HG03039 (cell line): ENCODE data around the gene SH2D6.
"Not testable (repeated sequence)": the region's sequence is repeated elsewhere in the genome, so short reads cannot be mapped to it uniquely, and the experiment has no call there.

Experiments used
- ATAC-seq: cut with Tn5 transposase; IDR thresholded peaks from one replicate; pipeline ENCODE4 v1.9.1; 2021; ENCODE audit warnings: mild to moderate bottlenecking, moderate library complexity; ENCODE audit not compliant: unreplicated experiment

Gene SH2D6

DNA sequence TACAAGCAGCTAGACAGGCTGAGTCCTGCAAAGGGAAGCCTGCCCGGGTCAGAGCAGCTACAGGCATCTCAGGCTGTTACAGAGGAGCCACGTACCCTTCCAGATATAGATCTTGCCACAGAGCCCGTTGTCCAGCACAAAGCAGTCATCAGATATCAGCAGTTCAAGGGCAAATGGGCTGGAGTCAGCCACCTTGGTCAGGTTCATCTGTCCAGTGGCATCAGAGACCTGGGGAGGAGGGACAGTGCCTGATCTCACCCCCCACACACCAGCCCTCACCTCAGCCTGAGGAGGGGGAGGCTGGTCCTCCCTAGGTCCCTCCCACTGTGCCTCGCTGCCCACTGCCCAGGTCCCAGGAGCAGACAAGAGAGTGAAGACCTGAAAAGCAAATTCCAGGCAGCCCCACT is 20.6 kb upstream of the SH2D6 start:
- ATAC-seq: no peak

DNA sequence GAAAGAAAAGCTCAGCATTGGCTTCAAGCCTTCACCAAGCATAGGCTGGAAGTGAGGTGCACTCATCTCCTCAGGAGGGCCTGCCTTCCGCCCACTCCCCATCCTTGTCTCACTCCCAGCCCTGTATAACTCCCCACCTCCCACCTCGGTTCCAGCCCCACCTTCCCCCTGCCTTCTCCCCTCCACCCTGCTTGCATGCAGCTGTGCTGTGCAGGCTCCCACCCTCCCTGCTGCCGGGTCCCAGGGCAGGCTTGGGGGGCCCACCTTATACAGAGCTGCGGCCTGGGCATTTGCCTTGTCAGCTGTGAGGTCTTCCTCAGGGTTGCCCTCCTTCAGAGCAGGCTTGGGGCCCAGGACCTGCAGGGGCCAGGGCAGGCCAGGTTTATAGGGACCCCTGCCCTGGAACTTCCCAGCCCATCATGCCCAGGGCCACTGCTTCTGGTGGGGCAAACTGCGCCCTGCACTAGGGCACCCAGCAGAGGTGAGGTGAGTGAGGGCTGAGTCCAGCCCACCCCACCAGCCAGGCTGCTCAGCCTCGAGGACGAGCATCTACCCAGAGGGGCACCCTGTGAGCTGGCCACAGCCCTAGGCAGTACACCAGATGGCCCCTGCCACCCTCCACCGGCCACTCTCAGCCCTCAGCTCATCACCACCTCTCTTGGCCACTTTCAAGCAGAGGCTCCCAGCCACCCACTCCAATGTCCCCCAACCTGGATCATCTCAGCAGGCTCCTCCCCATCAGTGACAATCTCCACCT is 19.9 kb upstream of the SH2D6 start:
- no peak for ATAC-seq

DNA sequence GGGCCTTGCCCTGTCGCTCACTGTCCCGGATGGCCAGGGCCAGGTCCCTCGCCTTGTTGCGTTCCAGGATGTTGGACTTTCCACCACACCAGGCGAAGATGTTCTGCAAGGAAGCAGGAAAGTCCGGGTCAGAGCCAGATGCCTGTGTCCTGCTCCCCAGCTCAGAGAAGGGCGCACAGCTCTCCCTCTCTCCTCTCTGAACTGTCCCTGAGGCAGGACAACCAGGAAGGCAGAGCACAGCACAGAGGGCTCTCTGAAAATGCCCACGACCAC is 19.4 kb upstream of the SH2D6 start:
- ATAC-seq: no peak

DNA sequence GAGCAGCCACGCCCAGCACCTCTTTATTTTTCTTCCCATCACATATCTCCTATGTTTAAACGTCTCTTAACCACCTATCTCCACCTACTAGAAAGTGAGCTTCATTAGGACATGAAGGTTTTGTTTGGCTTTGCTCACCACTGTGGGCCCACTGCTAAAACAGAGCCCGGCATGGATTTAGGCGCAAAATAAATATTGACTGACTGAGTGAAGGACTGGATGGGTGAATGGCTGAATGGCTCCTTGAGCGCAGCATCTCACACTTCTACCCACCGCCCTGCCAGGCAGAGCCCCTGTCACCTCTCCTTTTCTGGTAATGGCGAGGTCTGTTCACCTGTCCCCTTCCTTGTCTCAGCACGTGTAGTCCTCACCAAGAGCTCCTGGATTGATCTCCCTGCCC is 18.5 kb upstream of the SH2D6 start:
- no peak for ATAC-seq

DNA sequence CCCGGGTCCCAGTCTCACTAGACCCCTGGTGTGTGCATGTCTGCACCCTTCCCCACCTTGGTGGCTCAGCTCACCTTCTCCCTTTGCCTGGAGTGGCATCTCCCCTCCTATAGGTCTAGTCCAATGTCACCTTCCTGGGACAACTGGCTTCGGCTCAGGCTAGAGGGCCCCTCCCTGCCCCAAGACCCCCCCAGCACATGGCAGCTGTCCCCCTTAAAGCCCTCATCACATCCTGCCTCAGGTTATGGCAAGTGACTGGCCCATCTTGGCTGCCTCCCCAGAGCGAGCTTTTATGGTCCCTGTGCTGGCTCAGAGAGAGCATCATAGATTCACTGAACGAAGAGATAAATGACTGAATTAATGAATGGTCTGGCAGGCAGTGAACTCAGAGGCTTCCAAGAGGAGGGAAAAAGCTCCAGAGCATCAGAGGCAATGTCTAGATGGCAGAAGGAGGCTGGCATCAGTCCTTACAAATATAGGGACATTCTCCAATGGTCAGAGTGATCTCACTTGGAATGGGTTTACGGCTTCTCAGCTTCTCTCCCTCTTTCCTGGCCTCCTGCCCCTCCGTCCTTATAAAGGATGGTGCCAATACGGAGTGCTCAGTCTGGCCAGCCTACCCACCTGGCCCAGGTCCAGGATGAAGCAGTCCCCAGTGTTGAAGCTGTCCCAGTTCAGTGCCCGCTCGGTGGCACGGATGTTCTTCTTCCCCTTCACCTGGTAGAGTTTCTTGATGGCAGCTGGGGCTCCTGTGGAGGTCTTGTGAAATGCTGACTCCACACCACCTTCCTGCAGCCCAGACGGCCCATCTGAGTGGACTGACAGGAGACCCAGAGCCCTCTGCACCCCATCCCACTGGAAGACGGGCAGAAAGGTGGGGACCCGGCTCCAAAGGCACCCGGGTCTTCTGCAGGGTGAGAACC is 17.7 kb upstream of the SH2D6 start:
- ATAC-seq: no peak

DNA sequence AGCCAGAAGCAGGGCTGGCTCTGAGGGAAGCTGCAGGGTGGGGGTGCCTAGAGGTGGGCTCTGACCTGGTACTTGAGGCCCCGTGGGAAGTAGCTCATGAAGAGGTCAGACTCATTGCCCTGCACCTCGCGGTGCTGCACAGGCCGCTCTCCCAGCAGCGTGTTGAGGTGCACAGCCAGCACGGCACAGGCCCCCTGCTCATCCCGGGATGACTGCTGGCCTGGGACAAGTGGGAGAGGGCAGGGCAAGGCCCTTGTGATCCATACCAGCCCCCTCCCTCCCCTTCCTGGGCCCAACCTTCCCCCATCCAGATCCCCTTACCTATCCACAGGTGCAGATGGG is 17.1 kb upstream of the SH2D6 start:
- no peak for ATAC-seq

DNA sequence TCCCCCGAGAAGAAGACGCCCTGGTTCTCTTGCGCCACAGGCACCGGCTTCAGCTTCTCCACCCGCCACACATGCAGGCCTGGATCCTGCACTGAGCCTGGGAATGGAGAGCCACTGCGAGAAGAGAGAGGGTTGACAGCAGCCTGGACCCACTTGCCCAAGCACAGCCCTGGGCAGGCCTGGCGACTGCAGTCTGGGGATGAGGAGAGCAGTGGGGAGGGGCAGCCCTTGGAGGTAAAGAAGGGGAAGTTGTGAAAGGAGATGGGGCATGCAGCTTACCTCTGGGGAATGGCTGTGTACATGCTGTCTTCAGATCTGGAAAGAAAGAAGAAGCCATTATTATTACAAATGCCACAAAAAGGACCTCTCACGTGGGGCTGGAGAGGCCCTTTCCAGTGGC is 16.7 kb upstream of the SH2D6 start:
- ATAC-seq: no peak

DNA sequence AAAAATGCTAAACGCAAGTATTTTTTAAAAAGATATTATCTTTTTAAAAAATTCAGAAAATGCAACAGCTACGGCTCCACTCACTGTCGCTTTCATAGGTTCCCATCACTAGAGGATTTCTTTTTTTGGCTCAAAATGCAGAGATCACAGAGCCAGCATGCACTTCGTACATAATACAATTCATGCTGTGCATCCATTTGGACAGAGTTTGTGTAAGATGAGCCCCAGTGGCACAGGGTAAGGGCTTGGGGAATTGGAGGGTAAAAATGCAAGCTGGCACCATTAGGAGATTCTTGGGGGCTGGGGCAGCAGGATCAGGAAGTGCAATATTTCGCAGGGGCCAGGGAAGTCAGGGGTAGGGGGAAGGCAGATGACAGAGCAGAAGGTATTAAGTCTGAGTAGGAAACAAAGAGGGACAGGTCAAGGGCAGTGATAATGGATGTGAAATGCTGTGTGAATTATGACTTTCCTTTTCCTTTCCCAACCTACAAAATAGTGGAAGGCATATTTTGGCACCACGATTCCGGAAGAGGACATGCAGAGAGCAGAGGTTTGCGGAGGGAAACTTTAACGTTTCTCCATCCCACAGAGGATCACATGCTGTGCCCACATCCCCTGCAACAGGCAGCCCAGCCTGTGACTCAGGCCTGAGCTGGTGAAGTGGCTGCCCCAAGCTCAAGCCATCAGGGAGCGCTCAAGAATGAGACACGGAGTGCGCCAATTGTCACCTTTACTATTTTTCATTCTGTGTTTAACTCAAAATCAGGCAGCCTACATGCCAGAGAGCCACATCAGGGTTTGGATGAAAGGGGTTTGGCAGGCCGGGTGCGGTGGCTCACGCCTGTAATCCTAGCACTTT is 13.1 kb upstream of the SH2D6 start:
- no peak for ATAC-seq

DNA sequence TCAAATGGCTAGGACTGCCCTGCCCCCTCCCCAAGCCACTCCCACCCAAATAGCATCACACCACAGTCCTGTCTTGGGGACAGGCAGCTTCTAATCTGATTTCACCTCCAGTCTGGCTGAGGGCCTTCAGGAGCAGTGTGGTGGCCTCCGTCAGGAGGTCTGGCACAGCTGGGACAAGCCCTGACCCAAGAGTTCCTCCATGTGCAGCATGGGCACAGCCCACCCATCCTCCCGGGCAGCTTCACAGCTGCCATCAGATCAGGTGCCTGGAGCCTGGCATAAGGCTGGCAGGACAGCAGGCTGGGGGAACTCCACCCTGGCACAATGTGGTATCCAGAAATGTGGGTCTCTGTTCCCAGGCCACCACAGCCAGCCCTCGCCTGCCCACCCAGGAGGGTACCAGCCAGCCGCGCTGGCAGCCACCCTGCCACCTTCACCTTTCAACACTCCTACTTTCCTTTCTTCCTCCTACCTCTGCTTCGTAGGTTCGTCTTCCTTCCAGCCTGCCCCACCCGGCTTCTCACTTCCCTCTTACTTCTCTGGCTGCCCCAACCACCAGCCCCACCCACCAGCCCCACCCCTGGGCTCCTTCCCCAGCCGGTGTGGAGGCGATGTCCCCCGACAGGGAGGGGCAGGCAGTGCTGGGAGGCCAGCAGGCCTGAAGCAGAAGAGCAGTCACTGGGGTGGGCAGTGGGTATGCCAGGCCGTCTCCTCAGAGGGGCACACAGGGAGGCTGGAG is 8.5 kb upstream of the SH2D6 start, which contains the start of gene CAPG:
Gene CAPG, minus strand, starts transcription at position 522 of the 739 bp plus-strand sequence. CDS start 8,221 bp downstream, outside the sequence.
- peak; percentile 43 for ATAC-seq

DNA sequence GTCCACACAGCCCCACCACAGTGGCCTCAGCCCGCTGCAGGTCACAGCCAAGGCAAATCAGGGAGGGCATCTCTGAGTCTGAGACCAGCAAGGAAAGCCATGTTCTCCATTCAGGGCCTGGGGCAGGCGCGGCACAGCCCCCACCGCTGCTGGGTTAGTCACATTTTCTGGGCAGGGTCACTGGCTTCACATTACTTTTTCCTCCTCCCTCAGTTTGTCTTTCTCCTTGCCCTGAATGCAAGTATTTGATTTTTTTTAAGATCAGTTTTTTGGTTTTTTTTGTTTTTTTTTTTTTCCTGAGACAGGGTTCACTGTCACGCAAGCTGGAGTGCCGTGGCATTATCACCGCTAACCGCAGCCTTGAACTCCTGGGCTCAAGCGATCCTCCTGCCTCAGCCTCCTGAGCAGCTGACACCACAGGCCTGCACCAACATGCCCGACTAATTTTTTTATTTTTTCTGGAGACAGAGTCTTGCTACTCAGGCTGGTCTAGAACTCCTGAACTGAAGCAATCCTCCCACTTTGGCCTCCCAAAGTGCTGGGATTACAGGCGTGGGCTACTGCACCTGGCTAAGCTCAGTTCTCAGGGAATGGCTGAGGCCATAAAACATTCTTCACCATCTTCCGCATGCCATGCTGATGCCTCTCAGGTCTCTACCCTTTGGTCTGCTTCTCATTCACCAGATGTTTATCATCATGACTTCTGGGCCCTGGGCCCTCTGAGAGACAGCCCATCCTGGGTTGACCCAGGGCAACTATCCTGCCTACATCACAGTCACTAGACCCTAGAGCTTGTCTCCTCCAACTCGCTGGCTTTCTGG is 7.7 kb upstream of the SH2D6 start:
- ATAC-seq: no peak

DNA sequence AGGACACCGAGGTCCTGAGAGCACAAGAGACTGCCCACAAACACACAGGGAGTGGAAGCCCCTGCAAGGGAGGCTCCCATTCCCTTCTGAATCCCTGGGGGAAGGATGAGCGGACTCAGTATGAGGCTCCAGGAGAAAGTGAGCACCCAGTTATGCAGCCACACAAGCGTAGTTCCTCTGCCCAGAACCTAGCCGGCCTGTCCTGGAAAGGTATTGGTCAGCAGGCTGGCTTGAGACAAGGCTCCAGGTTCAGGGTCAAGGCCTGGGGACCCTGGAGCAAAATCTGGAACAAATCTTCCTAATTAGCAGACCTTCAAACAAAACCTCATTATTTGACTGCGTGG is 7.1 kb upstream of the SH2D6 start:
- no peak for ATAC-seq

DNA sequence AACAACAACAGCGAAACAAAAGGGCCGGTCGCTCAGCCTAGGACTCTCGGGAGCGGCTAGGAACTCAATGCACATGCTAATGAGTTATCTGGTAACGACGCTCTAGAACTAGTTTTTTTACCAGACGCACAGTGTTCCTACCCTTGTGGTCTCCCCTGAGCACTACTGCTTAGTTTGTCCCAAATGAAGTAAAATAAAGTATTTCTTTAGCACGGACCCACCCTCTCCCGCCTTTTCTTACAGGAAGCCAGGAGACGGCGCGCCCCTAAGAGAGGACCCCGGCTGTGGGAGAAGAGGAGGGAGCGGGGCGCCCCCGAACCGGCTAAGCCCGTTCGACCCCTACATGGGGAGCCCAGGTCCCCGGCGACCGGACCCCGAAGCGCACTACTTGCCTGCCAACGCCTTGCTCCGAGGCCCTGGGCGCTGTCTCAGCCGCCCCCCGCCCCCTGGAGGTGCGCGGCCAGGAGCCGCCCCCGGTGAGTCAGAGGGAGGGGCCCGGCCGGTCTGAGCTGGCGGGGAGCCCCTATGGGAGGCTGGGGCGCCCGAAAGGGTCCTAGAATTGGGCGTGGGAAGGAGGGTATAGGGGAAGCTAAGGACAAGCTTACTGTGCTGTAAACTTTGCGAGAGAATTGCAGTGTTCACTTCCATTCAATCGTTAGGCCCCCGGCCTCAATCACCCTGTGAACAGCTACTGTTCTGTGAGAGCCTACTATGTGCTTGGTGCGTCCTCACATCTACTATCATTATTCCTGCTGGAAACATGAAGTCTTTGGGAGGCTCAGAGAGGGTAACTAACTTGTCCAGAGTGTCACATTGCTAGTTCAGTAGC is 4.7 kb upstream of the SH2D6 start:
- no peak for ATAC-seq

DNA sequence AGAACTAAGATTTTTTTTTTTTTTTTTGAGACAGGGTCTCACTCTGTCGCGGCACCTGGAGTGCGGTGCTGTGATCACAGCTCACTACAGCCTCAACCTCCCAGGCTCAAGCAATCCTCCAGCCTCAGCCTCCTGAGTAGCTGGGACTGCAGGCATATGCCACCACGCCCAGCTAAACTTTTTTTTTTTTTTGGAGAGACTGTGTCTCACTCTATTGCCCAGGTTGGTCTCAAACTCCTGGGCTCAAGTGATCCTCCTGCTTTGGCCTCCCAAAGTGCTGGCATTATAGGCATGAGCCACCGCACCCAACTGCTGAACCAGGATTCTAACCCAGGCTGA is 4.1 kb upstream of the SH2D6 start:
- not testable (repeated sequence) for ATAC-seq

DNA sequence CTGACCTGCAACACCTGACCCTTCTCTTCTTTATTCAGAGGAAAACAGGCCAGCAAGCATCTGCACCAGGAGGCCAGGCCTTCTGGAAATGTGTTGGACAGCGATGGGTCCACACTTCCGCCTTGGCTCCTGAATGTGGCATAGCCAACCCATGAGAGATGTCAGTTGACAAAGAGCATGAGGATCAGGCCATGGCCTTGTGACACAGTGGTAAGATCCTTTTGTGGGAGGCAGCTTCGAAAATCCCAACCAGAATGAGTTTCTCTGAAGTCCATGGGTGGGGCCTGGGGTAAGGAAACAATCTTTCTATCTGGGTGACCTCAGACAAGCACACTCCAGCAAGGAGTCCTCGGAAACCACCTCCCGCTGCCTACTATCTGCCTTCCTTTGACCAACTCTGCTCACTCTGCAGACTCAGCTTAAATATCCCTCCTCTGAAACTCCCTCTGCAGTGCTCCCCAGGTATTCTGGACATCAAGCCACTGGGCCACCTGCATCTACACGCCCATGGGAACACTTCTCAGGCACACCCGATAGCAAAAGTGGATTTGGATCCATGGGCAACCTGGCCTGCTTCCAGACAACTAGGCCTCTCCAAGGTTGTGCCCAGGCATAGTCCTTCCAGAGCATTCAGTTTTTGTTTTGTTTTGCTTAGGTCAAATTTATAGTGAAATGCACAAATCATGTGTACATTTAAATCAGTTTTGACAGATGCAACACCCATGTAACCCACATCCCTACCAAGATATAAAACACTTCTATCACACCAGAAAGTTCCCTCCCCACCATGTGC is 3.6 kb upstream of the SH2D6 start:
- ATAC-seq: no peak

DNA sequence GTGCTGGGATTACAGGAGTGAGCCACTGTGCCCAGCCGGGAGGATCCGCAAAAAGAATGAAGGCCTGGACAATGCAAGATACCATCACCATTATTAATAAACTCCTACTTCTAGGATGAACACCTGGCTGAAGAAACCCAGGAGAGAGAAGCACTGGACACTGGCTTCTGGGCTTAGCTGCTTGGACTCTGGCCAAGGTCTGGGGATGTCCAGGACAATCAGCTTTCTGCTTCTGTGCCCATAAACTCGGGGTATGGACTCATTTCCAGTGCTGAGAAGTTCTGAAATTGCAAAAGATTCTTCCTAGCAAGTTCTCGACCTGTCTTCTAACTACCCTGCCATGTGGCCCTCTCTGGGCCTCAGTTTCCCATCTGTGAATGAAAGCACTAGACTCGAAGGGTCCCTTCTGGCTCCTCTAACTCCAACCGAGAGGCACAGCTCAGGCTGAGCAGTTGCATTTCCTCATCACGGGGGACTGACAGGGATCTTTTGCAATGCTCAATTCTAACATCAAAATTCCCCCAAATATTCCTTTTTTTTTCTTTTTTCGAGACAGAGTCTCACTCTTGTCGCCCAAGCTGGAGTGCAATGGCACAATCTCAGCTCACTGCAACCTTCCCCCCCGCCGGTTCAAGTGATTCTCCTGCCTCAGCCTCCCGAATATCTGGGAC is 2.4 kb upstream of the SH2D6 start:
- ATAC-seq: no peak

DNA sequence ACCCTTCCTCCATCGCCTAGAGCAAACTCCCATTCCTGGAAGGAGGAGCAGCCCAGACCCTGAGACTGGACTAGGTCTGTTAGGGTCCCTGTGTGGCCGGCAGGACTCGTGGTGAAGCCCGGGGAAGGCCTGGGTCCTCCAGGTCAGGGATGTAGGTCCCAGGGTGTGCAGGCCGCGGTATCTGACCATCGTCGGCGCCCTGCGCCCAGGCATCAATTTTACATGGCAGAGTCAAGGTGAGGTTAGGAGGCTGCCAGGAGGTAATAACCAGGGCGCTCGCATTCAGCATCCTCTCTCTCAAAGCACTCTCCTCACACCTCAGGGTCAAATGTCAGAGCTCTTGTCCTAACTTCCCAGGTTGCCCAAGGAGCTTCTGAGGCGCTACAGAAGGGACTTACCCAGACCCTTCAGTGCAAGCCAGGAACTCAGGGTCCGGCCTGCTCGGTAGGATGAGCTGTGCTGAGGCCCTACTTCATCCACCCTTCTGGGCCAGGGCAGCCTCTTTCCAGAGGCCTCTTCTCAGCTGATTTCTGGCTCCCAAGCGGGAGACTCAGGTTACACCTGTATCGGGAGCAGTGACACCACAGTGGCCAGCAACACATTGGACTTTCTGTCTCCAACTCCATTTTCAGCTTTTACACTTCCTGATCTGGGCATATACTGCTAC is 628 bp downstream of the SH2D6 start:
- peak; percentile 2 for ATAC-seq

DNA sequence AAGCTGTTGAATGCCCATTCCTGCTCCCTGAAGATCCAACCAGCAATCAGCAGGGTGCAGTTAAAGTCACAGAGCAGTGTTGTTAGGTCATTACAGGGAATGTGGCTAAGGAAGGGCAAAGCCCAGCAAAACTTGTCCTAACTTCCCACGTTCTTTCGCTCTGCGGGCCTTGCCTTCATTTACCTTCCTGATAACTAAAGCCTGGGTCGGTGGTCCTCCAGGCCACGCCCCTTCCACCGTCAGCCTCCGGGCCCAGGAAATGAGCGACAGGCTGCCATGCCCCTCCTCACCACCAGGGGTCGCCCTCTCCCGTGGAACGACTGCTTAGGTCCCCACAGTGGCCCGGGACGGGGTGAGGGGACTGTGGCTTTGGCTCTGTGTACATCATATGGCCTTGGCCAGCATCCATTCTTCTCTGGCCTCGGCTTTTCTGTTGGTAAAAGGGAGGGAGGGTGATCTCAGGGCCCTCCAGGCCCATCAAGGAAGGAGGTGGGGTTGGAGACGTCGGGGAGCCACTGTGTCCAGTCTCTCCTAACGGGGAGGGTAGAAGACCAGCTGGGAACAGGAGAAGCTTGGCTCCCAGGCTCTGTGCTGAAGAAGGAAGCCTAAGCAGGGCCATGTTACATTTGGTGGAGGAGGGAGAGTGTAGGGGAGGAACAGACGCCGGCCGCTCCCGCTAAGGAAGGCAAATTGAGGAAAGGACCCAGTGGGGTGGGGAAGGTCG is 2.2 kb downstream of the SH2D6 start:
- ATAC-seq: peak; percentile 50
